GM23338 (cell line): ENCODE results near the gene CAPNS2. TPM values are rescaled to one million over a fixed set of nuclear protein-coding genes. Genes with fewer than 3 reads are reported as not detected.

Experiments
- ATAC-seq: fragments of 200-7000 bp; cut with Tn5 transposase; 3 replicates; pipeline ENCODE4 v1.9.1; 2020
- DNase-seq: peaks from one replicate; pipeline ENCODE4 v3.0.0-alpha.2; 2015; ENCODE audit warnings: low spot score
- H2AFZ ChIP-seq: fragments of 200-600 bp; sonication (generic); 2 replicates; pipeline ENCODE4 v1.8.0; 2016; ENCODE audit warnings: antibody characterized with exemption, mild to moderate bottlenecking, moderate library complexity
- H3F3A ChIP-seq: fragments of 200-600 bp; sonication (generic); replicated peaks from 2 replicates; pipeline ENCODE4 v1.8.0; 2017; ENCODE audit warnings: antibody characterized with exemption, mixed run types, low read depth
- H3K27ac ChIP-seq: fragments of 200-600 bp; sonication (generic); 2 replicates; pipeline ENCODE4 v1.6.1; 2016; ENCODE audit warnings: low read depth
- H3K27me3 ChIP-seq: fragments of 200-600 bp; sonication (generic); 2 replicates; pipeline ENCODE4 v1.8.0; 2016; ENCODE audit warnings: mild to moderate bottlenecking, mixed run types, moderate library complexity; ENCODE audit not compliant: insufficient read depth
- H3K36me3 ChIP-seq: fragments of 200-600 bp; sonication (generic); 2 replicates; pipeline ENCODE4 v1.8.0; 2016; ENCODE audit warnings: mild to moderate bottlenecking; ENCODE audit not compliant: insufficient read depth
- H3K4me1 ChIP-seq: fragments of 200-600 bp; sonication (generic); 2 replicates; pipeline ENCODE4 v1.8.0; 2016; ENCODE audit warnings: mild to moderate bottlenecking, moderate library complexity; ENCODE audit not compliant: insufficient read depth
- H3K4me2 ChIP-seq: fragments of 200-600 bp; sonication (generic); 2 replicates; pipeline ENCODE4 v1.7.1; 2017; ENCODE audit warnings: mixed run types
- H3K4me3 ChIP-seq: fragments of 200-600 bp; sonication (generic); 2 replicates; pipeline ENCODE4 v1.6.1; 2016; ENCODE audit warnings: mixed run types
- H3K79me2 ChIP-seq: fragments of 200-600 bp; sonication (generic); replicated peaks from 2 replicates; pipeline ENCODE4 v1.8.0; 2017; ENCODE audit warnings: mild to moderate bottlenecking; ENCODE audit not compliant: insufficient read depth
- H3K9me2 ChIP-seq: fragments of 200-600 bp; sonication (generic); 2 replicates; pipeline ENCODE4 v1.8.0; 2017; ENCODE audit not compliant: insufficient read depth
- H4K20me1 ChIP-seq: fragments of 200-600 bp; sonication (generic); replicated peaks from 2 replicates; pipeline ENCODE4 v1.8.0; 2017; ENCODE audit warnings: mild to moderate bottlenecking; ENCODE audit not compliant: insufficient read depth
- H3K27ac Mint-ChIP-seq: 2 replicates; pipeline ENCODE4 v1.8.0; 2020; ENCODE audit warnings: inconsistent platforms, mild to moderate bottlenecking, moderate library complexity, mixed read lengths
- H3K27me3 Mint-ChIP-seq: 3 replicates; pipeline ENCODE4 v1.8.0; 2022; ENCODE audit warnings: low read depth, mild to moderate bottlenecking, moderate library complexity, mixed read lengths, inconsistent platforms; ENCODE audit not compliant: insufficient read depth, poor library complexity
- H3K36me3 Mint-ChIP-seq: 3 replicates; pipeline ENCODE4 v1.8.0; 2021; ENCODE audit warnings: low read depth, mild to moderate bottlenecking, inconsistent platforms, moderate library complexity, mixed read lengths
- H3K4me1 Mint-ChIP-seq: 3 replicates; pipeline ENCODE4 v1.8.0; 2020; ENCODE audit warnings: mild to moderate bottlenecking, inconsistent platforms, mixed read lengths
- H3K4me3 Mint-ChIP-seq: 3 replicates; pipeline ENCODE4 v1.8.0; 2021; ENCODE audit warnings: moderate library complexity, mild to moderate bottlenecking, inconsistent platforms, mixed read lengths
- H3K9me3 Mint-ChIP-seq: 3 replicates; pipeline ENCODE4 v1.8.0; 2020; ENCODE audit warnings: moderate library complexity, mild to moderate bottlenecking, inconsistent platforms, mixed read lengths
- CREB1 ChIP-seq: fragments of 250-450 bp; sonication (Bioruptor Pico); IDR thresholded peaks from 2 replicates; pipeline ENCODE4 v1.5.0; 2020; ENCODE audit warnings: low read depth, mild to moderate bottlenecking, moderate library complexity
- CTCF ChIP-seq, 2 experiments: fragments of 200-600 bp in 1 of 2; sonication (generic) in 1 of 2; conservative IDR thresholded peaks; 2 replicates each; pipeline versions ENCODE4 v1.5.1 to v1.6.1; 2016 to 2017; ENCODE audit warnings: antibody characterized with exemption in 2 of 2, low read depth in 2 of 2, mild to moderate bottlenecking in 2 of 2, moderate library complexity in 1 of 2
- ETS1 ChIP-seq: IDR thresholded peaks from 2 replicates; pipeline ENCODE4 v1.6.1; 2016; ENCODE audit warnings: antibody characterized with exemption
- EZH2 ChIP-seq: fragments of 200-600 bp; sonication (generic); IDR thresholded peaks from one replicate; pipeline ENCODE4 v1.8.0; 2017; ENCODE audit warnings: antibody characterized with exemption, mild to moderate bottlenecking, low read depth; ENCODE audit not compliant: unreplicated experiment
- EZH2phosphoT487 ChIP-seq: fragments of 200-600 bp; sonication (generic); IDR thresholded peaks from one replicate; pipeline ENCODE4 v1.8.1; 2018; ENCODE audit warnings: antibody characterized with exemption; ENCODE audit not compliant: unreplicated experiment
- JUNB ChIP-seq: IDR thresholded peaks from one replicate; pipeline ENCODE4 v1.6.1; 2016; ENCODE audit warnings: antibody characterized with exemption; ENCODE audit not compliant: unreplicated experiment
- NANOG ChIP-seq: IDR thresholded peaks from 2 replicates; pipeline ENCODE4 v1.6.1; 2016; ENCODE audit warnings: antibody characterized with exemption, borderline replicate concordance
- POLR2AphosphoS5 ChIP-seq: IDR thresholded peaks from 2 replicates; pipeline ENCODE4 v1.6.1; 2016; ENCODE audit warnings: antibody characterized with exemption, low read depth
- REST ChIP-seq: IDR thresholded peaks from one replicate; pipeline ENCODE4 v1.6.1; 2018; ENCODE audit warnings: antibody characterized with exemption; ENCODE audit not compliant: unreplicated experiment
- STAT1 ChIP-seq: IDR thresholded peaks from one replicate; pipeline ENCODE4 v1.6.1; 2016; ENCODE audit warnings: antibody characterized with exemption; ENCODE audit not compliant: unreplicated experiment
- ZNF114 ChIP-seq: fragments of 250-450 bp; sonication (Bioruptor Pico); IDR thresholded peaks from 2 replicates; pipeline ENCODE4 v1.5.0; 2020; ENCODE audit warnings: mild to moderate bottlenecking, moderate library complexity
- ZNF331 ChIP-seq: fragments of 250-450 bp; sonication (Bioruptor Pico); IDR thresholded peaks from 2 replicates; pipeline ENCODE4 v1.5.0; 2020; ENCODE audit warnings: low read depth, mild to moderate bottlenecking, moderate library complexity
- ZNF462 ChIP-seq: fragments of 250-450 bp; sonication (Bioruptor Pico); IDR thresholded peaks from 2 replicates; pipeline ENCODE4 v1.5.0; 2020; ENCODE audit warnings: mild to moderate bottlenecking, moderate library complexity
- long read RNA-seq: library from polyadenylated mRNA; unstranded; transcript quantifications from one replicate; pipeline ENCODE4 v2.0.0, GENCODE V29; 2020; ENCODE audit not compliant: unreplicated experiment
- polyA plus RNA-seq: library from polyadenylated mRNA; unstranded; fragments of >200 nt; fragmentation: Nextera tagmentation; extraction: Ambion mirVana; gene quantifications from 2 replicates; pipeline ENCODE4 v1.2.1, GENCODE V29; 2016
- total RNA-seq: library from RNA; depleted of rRNA; stranded (reverse); fragments of >200 nt; shearing (Covaris generic); gene quantifications from 2 replicates; pipeline ENCODE4 v1.2.3, GENCODE V29; 2014; rRNA removed

CAPNS2 gene
- total RNA-seq, result 0.27 and 0.83 TPM in 2 replicates
- not detected in 2 replicates for polyA plus RNA-seq
- long read RNA-seq, result 0 reads

- no peak within 1 kb of the TSS for H3K27ac ChIP-seq
- ATAC-seq (no peak), DNase-seq (no peak)
- no peak within 1 kb of the TSS for H3K4me2 ChIP-seq
- no peaks in the 10 kb centered on the region for H3F3A ChIP-seq
- H4K20me1 ChIP-seq, result no peaks in the 10 kb centered on the region
- no peaks in the 10 kb centered on the region for H3K79me2 ChIP-seq
- Mint-ChIP-seq H3K27ac (no peak within 1 kb of the TSS), H3K4me1 (no peaks in the 10 kb centered on the region), H3K27me3 (no peaks in the 10 kb centered on the region), H3K36me3 (no peaks in the 10 kb centered on the region), H3K4me3 (no peak within 1 kb of the TSS), H3K9me3 (no peaks in the 10 kb centered on the region)
- no peak for TF ChIP-seq ZNF114 (CRISPR knock-in tag)
- no peak for TF ChIP-seq CREB1 (CRISPR knock-in tag)
- TF ChIP-seq JUNB, result no peak
- no peak for TF ChIP-seq EZH2phosphoT487
- TF ChIP-seq POLR2AphosphoS5, result no peak
- TF ChIP-seq CTCF (conservative IDR thresholded peaks at IDR 0.05; ENCODE audit: low read depth in 2 of 2), result no peak
- TF ChIP-seq ETS1, result no peak
- TF ChIP-seq REST, result no peak
- no peak for TF ChIP-seq ZNF462 (CRISPR knock-in tag)
- TF ChIP-seq ZNF331 (CRISPR knock-in tag), result no peak
- no peak for TF ChIP-seq EZH2
- no peak for TF ChIP-seq STAT1
- TF ChIP-seq NANOG, result no peak
- no peaks in the 10 kb centered on the region for H3K4me1 ChIP-seq
- H3K4me3 ChIP-seq, result no peak within 1 kb of the TSS
- no peaks in the 10 kb centered on the region for H3K36me3 ChIP-seq
- no peak within 1 kb of the TSS for H2AFZ ChIP-seq
- H3K27me3 ChIP-seq, result no peaks in the 10 kb centered on the region
- no peaks in the 10 kb centered on the region for H3K9me2 ChIP-seq
Measured at GRCh38 chr16:55566432-55567175, at the start of gene CAPNS2. Gene CAPNS2 (plus strand): TSS chr16:55566684. CDS start chr16:55566757, 73 bp downstream.
